ENCODE measurements around the gene ZGPAT. TPM values are rescaled to one million over a fixed set of nuclear protein-coding genes. Genes with fewer than 3 reads are reported as not detected.

The ZGPAT gene
- total RNA-seq, 1 experiment from 2014 or later: 27.6 TPM

DNA sequence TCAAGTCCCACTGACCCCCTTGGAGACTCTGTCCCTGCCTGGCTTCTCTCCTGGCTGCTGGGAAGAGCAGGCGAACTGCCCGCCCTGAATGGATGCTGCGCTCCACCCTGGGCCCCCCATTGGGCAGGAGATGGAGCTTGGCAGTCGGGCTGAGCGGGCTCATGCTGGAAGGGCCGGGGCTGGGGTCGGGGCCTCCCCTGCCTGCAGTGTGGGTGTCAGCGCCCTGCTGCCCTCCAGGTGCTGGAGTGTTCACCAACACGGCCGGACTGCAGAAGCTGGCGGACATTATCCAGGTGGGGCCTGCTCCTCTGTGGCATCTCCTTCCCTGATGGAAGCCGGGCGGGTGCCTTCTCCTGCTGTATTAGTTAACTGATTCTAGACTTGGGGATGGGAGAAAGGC is 27.4 kb upstream of the ZGPAT start:
- no peaks in the 10 kb centered on the region for H3K4me1 ChIP-seq (ENCODE audit: insufficient read depth, low read length)
- H3K18ac ChIP-seq (ENCODE audit: insufficient read length, low read depth, low read length): no peak overlapping the region
- H3T11ph ChIP-seq (ENCODE audit: low read length): no peak overlapping the region
- H4K8ac ChIP-seq (replicated peaks; ENCODE audit: insufficient read length, low read depth, low read length): no peak overlapping the region
- no peaks in the 10 kb centered on the region for H3K27me3 Mint-ChIP-seq (ENCODE audit: low read depth)
- DNase-seq: no peak
- H3K27ac Mint-ChIP-seq: no peak overlapping the region
- H3K14ac ChIP-seq (ENCODE audit: insufficient read depth, low read length): no peak overlapping the region; the same call in 1 of the 2 replicates
- H3K27me3 ChIP-seq (ENCODE audit: insufficient read depth, low read length): no peaks in the 10 kb centered on the region
- H2AFZ ChIP-seq (ENCODE audit: low read length): no peak overlapping the region
- no peak overlapping the region for H2BK15ac ChIP-seq (ENCODE audit: low read depth, low read length)
- no peak overlapping the region for H3K4me2 ChIP-seq (ENCODE audit: insufficient read depth, insufficient read length, low read length)
- H3K79me1 ChIP-seq (ENCODE audit: insufficient read depth, low read depth, low read length, poor library complexity, severe bottlenecking): no peaks in the 10 kb centered on the region
- H2AK5ac ChIP-seq (ENCODE audit: insufficient read length, low read length): no peak overlapping the region
- H2BK12ac ChIP-seq (ENCODE audit: insufficient read length, low read depth, low read length): no peak overlapping the region
- H2BK120ac ChIP-seq (ENCODE audit: low read depth, low read length, poor library complexity, severe bottlenecking): no peak overlapping the region
- no peaks in the 10 kb centered on the region for H3K79me2 ChIP-seq (ENCODE audit: insufficient read depth, low read length)
- H3K27ac ChIP-seq (ENCODE audit: insufficient read length, low read depth, low read length): no peak overlapping the region
- no peak overlapping the region for H3K4me3 Mint-ChIP-seq
- no peak overlapping the region for H3K9ac ChIP-seq (ENCODE audit: extremely low read depth, insufficient read length, low read length)
- H4K20me1 ChIP-seq (ENCODE audit: control insufficient read depth, insufficient read depth, insufficient read length): no peaks in the 10 kb centered on the region
- TF ChIP-seq, protein P1, sequence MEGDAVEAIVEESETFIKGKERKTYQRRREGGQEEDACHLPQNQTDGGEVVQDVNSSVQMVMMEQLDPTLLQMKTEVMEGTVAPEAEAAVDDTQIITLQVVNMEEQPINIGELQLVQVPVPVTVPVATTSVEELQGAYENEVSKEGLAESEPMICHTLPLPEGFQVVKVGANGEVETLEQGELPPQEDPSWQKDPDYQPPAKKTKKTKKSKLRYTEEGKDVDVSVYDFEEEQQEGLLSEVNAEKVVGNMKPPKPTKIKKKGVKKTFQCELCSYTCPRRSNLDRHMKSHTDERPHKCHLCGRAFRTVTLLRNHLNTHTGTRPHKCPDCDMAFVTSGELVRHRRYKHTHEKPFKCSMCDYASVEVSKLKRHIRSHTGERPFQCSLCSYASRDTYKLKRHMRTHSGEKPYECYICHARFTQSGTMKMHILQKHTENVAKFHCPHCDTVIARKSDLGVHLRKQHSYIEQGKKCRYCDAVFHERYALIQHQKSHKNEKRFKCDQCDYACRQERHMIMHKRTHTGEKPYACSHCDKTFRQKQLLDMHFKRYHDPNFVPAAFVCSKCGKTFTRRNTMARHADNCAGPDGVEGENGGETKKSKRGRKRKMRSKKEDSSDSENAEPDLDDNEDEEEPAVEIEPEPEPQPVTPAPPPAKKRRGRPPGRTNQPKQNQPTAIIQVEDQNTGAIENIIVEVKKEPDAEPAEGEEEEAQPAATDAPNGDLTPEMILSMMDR (conservative IDR thresholded peaks at IDR 0.05): no peak
- H3K9me3 Mint-ChIP-seq: no peaks in the 10 kb centered on the region; a peak in 1 of 5 replicates
- peaks cover 12 to 26% (median 23%) of the 10 kb centered on the region in 3 experiments; a peak in 6 of 7 replicates for H3K36me3 Mint-ChIP-seq (ENCODE audit: insufficient read depth in 1 of 3, low read depth in 3 of 3)
- H2BK5ac ChIP-seq (ENCODE audit: insufficient read length, low read length): no peak overlapping the region
- H3K23me2 ChIP-seq (ENCODE audit: insufficient read length, low read depth, low read length, poor library complexity, severe bottlenecking): no peaks in the 10 kb centered on the region
- H3K4ac ChIP-seq (ENCODE audit: low read depth, low read length): no peak overlapping the region
- no peak overlapping the region for H3K23ac ChIP-seq (ENCODE audit: insufficient read length, low read depth, low read length)
- no peaks in the 10 kb centered on the region for H3K9me3 ChIP-seq (ENCODE audit: control insufficient read depth, low read depth, low read length)
- no CpG with 5 or more reads among the region's 13 CpGs for WGBS (ENCODE audit: extremely low coverage, insufficient read length, low lambda C conversion rate)
- no peak overlapping the region for H3K56ac ChIP-seq (ENCODE audit: insufficient read length, low read depth, low read length)
- no peak overlapping the region for H2BK20ac ChIP-seq (ENCODE audit: low read depth, low read length, poor library complexity, severe bottlenecking)
- no peak overlapping the region for H4K5ac ChIP-seq (ENCODE audit: insufficient read length, low read depth, low read length)
- H3K4me1 Mint-ChIP-seq: no peaks in the 10 kb centered on the region
- no peak overlapping the region for H4K91ac ChIP-seq (ENCODE audit: insufficient read length, low read depth, low read length)

All from H9 (cell line).